PC-9 (cell line): ENCODE measurements around the gene PPP2R2B.
A peak's percentile ranks its signal among the peaks of the same experiment; 100 is the strongest.

Source experiments
- EZH2 ChIP-seq: fragments of 200-600 bp; sonication (generic); IDR thresholded peaks from 2 replicates; pipeline ENCODE4 v1.8.0; 2017; ENCODE audit warnings: antibody characterized with exemption, low read depth
- TF ChIP-seq, protein P1 (sequence below): fragments of 200-600 bp; sonication (generic); conservative IDR thresholded peaks from 2 replicates; pipeline ENCODE4 v1.6.1; 2017; ENCODE audit warnings: mixed run types, antibody characterized with exemption, mild to moderate bottlenecking, moderate library complexity

DNA sequence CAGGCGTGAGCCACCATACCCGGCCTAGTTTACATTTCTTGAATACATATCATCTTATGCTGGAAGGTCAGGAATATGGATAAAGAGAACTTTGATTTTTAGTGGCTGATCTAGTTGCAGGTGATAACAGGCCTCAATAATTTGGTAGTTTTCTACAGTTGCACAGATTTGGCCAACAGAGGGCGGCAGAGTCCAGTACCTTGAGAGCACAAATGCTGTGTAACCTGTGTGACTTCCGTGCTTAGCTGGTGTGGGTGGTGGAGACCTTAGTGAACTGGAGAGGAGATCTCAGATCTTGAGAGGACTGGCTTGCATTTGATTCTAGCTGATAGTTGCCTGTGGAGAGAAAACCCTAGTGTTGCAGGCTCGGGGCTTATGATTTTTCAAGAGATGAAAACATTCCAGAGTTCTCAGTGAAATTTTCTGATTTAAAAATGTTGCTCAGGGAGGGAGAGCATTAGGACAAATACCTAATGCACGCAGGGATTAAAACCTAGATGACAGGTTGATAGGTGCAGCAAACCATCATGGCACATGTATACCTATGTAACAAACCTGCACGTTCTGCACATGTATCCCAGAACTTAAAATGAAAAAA, 345.2 kb downstream of the PPP2R2B start:
- TF ChIP-seq, protein P1, sequence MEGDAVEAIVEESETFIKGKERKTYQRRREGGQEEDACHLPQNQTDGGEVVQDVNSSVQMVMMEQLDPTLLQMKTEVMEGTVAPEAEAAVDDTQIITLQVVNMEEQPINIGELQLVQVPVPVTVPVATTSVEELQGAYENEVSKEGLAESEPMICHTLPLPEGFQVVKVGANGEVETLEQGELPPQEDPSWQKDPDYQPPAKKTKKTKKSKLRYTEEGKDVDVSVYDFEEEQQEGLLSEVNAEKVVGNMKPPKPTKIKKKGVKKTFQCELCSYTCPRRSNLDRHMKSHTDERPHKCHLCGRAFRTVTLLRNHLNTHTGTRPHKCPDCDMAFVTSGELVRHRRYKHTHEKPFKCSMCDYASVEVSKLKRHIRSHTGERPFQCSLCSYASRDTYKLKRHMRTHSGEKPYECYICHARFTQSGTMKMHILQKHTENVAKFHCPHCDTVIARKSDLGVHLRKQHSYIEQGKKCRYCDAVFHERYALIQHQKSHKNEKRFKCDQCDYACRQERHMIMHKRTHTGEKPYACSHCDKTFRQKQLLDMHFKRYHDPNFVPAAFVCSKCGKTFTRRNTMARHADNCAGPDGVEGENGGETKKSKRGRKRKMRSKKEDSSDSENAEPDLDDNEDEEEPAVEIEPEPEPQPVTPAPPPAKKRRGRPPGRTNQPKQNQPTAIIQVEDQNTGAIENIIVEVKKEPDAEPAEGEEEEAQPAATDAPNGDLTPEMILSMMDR, result peak; percentile 88
- TF ChIP-seq EZH2, result no peak
